Heart left ventricle (tissue), 16 donors: ENCODE results near the gene MED12L. TPM values are rescaled to one million over a fixed set of nuclear protein-coding genes. Genes with fewer than 3 reads are reported as not detected.

Source experiments
- ATAC-seq, 4 donors: fragments of 200-7000 bp; cut with Tn5 transposase; one replicate each; pipeline ENCODE4 v1.9.1; 2020 to 2022; ENCODE audit warnings: moderate library complexity in 4 of 4, mild to moderate bottlenecking in 3 of 4, moderate number of reproducible peaks in 1 of 4
- DNase-seq, 5 donors: peaks; one replicate each; pipeline ENCODE4 v3.0.0-alpha.2; 2020
- H3K27ac ChIP-seq, 12 donors: fragments of 200-600 bp; sonication (generic) in 4 of 12; one replicate each; pipeline versions ENCODE4 v1.5.0 to v1.8.0; 2016 to 2022; ENCODE audit warnings: mild to moderate bottlenecking in 2 of 12
- H3K27me3 ChIP-seq, 9 donors: fragments of 200-600 bp; sonication (generic) in 2 of 9; one replicate each; pipeline versions ENCODE4 v1.5.1 to v1.8.0; 2016 to 2022; ENCODE audit warnings: mild to moderate bottlenecking in 3 of 9
- H3K36me3 ChIP-seq, 9 donors: fragments of 200-600 bp; sonication (generic) in 2 of 9; one replicate each; pipeline versions ENCODE4 v1.5.0 to v1.8.0; 2018 to 2022; ENCODE audit warnings: mild to moderate bottlenecking in 2 of 9
- H3K4me1 ChIP-seq, 12 donors: fragments of 200-600 bp; sonication (generic) in 4 of 12; one replicate each; pipeline versions ENCODE4 v1.5.0 to v1.8.0; 2016 to 2022; ENCODE audit warnings: mild to moderate bottlenecking in 3 of 12
- H3K4me3 ChIP-seq, 12 donors: fragments of 200-600 bp; sonication (generic) in 4 of 12; one replicate each; pipeline versions ENCODE4 v1.5.0 to v1.8.0; 2017 to 2022; ENCODE audit warnings: mild to moderate bottlenecking in 9 of 12, moderate library complexity in 4 of 12
- H3K9me3 ChIP-seq, 12 donors: fragments of 200-600 bp; sonication (generic) in 4 of 12; one replicate each; pipeline versions ENCODE4 v1.5.0 to v1.8.0; 2016 to 2022; ENCODE audit warnings: mild to moderate bottlenecking in 1 of 12
- POLR2A ChIP-seq, 2 donors: fragments of 450-650 bp; IDR thresholded peaks; one replicate each; pipeline ENCODE4 v1.6.1; 2017; ENCODE audit warnings: antibody characterized with exemption in 2 of 2, mild to moderate bottlenecking in 2 of 2, moderate library complexity in 2 of 2
- WGBS, 4 donors: extraction: QIAGEN DNeasy Blood & Tissue Kit in 2 of 4; methylation state at CpG; one replicate each; pipeline versions ENCODE4 v1.1.5 to v1.1.7; 2013 to 2018; 5-methylcytosine and 5-hydroxymethylcytosine counted together
- intact Hi-C, 10 donors: fragments of 100-400 bp; cut with DNase I; formaldehyde crosslinking; loops; one replicate each; pipeline versions ENCODE4 v1.11.1 to v1.14.2; 2022
- polyA plus RNA-seq, 2 donors: library from polyadenylated mRNA; stranded (reverse); fragments of 200-250 nt; gene quantifications; one replicate each; pipeline ENCODE4 v1.2.3, GENCODE V29; 2013
- total RNA-seq, 9 donors: library from RNA; depleted of rRNA in 2 of 9; stranded (reverse); fragments of >200 nt in 2 of 9; fragmentation: NEBNext Ultra II Directional in 3 of 9; extraction: Animal tissue kit (Norgen Biotek cat#: 25700) in 3 of 9; gene quantifications; one replicate each; pipeline versions ENCODE4 v1.1.0 to v1.2.4, GENCODE V29; 2016 to 2023
- TF ChIP-seq, protein P1 (sequence below), 12 donors: fragments of 200-600 bp; sonication (generic) in 4 of 12; IDR thresholded peaks; one replicate each; pipeline versions ENCODE4 v1.5.0 to v1.8.0; 2018 to 2022; ENCODE audit warnings: antibody characterized with exemption in 12 of 12, mild to moderate bottlenecking in 5 of 12
- donor health status: ischemic (EF 13 %, LVEDD 7.1; RV severe dilation, severe dysfunction).
- donor health status: healthy with polysubstance abuse.
- donor health status: DM: no; HTN: yes; CAD: no.
- donor health status: DM: no; HTN: no; CAD: no.
- donor health status: ischemic (EF 25% LVEDD 6.9; RV normal size, moderate dysfunction).
- donor health status: ischemic (EF 25% LVEDD 5.7; RV mildly dilated, moderate dysfunction).
- donor health status: healthy.
- donor health status: DM: yes; HTN: yes; CAD: no.
- donor health status: ischemic (EF 35%, LVEDD 5.7; RV mildly dilated, moderate dysfunction).
- donor health status: nonischemic (EF 11% LVEDD 7.7; RV severe dilation, severe dysfunction).
- donor health status: DM: yes; HTN: yes; CAD: no.
- donor health status: PGD.
- donor health status: ischemic (EF 29% LVEDD 5.4; RV normal size, mild dysfunction).
- donor health status: nonischemic (EF 23%, LVEDD 6.1; RV moderate dilation, normal function).

Gene MED12L
- total and polyA plus RNA-seq, 11 donors = 0.06 to 2.1 (median 0.39) TPM

DNA sequence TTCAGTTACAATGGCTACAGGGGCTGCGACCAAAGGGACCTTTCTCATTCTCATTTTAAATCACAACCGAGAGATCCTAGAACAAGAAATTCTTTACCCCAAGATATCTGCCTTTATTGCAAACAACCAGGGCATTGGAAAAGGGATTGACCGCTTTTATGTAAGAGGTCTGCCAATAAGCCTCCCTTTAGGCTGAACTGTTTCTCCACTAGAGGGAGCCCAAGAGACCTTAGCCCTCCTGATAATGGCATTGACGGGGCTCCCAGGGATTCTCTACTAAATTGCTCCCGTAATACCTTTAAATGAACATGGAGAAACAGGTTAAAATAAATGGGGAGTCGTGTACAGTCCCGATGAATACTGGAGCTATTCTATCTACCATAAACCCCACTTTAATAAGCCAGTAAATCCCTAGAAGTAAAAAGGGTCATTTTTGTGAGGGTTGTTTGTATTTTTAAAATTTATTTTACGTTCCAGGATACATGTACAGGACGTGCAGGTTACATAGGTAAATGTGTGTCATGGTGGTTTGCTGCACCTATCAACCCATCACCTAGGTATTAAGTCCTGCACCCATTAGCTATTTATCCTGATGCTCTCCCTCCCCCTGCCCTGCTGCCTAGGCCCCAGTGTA, 382.9 kb downstream of the MED12L start:
- DNase-seq = peak in 1 of 5 donors; percentile 31
- 45 to 53% (median 50%) methylated on average over 9 of the region's 9 CpGs for WGBS, 4 donors
- TF ChIP-seq POLR2A (IDR thresholded peaks at IDR 0.05) = no peak
- TF ChIP-seq, protein P1, sequence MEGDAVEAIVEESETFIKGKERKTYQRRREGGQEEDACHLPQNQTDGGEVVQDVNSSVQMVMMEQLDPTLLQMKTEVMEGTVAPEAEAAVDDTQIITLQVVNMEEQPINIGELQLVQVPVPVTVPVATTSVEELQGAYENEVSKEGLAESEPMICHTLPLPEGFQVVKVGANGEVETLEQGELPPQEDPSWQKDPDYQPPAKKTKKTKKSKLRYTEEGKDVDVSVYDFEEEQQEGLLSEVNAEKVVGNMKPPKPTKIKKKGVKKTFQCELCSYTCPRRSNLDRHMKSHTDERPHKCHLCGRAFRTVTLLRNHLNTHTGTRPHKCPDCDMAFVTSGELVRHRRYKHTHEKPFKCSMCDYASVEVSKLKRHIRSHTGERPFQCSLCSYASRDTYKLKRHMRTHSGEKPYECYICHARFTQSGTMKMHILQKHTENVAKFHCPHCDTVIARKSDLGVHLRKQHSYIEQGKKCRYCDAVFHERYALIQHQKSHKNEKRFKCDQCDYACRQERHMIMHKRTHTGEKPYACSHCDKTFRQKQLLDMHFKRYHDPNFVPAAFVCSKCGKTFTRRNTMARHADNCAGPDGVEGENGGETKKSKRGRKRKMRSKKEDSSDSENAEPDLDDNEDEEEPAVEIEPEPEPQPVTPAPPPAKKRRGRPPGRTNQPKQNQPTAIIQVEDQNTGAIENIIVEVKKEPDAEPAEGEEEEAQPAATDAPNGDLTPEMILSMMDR (IDR thresholded peaks at IDR 0.05) = peak; percentile 71 to 91 (median 86)

DNA sequence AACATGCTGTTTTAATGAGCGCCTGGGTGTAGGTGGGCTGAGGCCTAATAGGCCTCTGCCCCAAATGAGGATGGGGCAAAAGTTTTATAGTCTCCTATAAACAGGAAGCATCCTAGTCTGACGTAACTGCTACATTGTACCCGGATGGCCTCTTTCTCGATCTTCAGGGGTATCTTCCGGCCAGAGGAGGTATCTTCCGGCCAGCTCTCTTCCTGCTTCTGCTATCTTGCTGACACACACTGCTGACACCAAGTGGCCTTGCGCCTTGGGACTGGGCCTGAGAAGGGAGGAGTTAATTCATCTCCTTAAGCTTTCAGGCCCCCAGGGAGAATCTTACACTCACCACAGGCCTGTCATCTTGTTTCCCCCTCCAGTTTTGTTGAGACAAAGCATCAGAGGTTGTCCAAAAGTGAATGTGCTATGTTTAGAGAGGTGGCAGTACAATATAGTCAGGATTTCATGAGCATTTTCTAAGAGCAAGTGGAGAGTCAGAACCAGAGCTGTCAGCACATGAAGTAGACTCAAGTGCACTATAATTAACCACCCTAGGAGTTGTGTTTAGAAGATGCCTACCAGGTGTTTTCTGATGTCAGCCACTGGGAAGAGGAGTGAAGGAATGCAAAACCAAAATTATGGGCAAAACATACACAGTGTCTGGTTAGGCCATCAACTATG, 391.0 kb downstream of the MED12L start:
- peaks cover 0 to 3% (median 0%) of the 10 kb centered on the region in 12 donors for H3K9me3 ChIP-seq
- DNase-seq = no peak
- no peaks in the 10 kb centered on the region for H3K27me3 ChIP-seq
- no peak overlapping the region for H3K4me3 ChIP-seq
- ATAC-seq = peak in 2 of 4 donors; percentile 28 to 33
- 45 to 54% (median 47%) methylated on average over 7 of the region's 7 CpGs for whole genome bisulfite sequencing, 4 donors
- no peak for TF ChIP-seq POLR2A (IDR thresholded peaks at IDR 0.05)
- TF ChIP-seq, protein P1 (IDR thresholded peaks at IDR 0.05) = no peak
- H3K4me1 ChIP-seq = peaks cover 0 to 10% (median 0%) of the 10 kb centered on the region in 12 donors
- H3K36me3 ChIP-seq = no peaks in the 10 kb centered on the region
- intact Hi-C loops = loop anchor here in 2 of 10 donors (10.0 kb wide), 2 partner anchors 178 to 438 kb away; no protein-coding TSS in a partner anchor
- no peak overlapping the region for H3K27ac ChIP-seq

More for the DNA sequence above, 382.9 kb downstream of the MED12L start:
- no peaks in the 10 kb centered on the region for H3K27me3 ChIP-seq
- peak in 3 of 4 donors; percentile 58 to 76 (median 70) for ATAC-seq
- no peaks in the 10 kb centered on the region for H3K36me3 ChIP-seq
- H3K9me3 ChIP-seq = no peaks in the 10 kb centered on the region
- no peaks in the 10 kb centered on the region for H3K4me1 ChIP-seq
- H3K27ac ChIP-seq = no peak overlapping the region
- intact Hi-C loops = loop anchor here in 5 of 10 donors (5.0 to 10.0 kb wide), 4 partner anchors 366 to 449 kb away; no protein-coding TSS in a partner anchor
- H3K4me3 ChIP-seq = no peak overlapping the region

DNA sequence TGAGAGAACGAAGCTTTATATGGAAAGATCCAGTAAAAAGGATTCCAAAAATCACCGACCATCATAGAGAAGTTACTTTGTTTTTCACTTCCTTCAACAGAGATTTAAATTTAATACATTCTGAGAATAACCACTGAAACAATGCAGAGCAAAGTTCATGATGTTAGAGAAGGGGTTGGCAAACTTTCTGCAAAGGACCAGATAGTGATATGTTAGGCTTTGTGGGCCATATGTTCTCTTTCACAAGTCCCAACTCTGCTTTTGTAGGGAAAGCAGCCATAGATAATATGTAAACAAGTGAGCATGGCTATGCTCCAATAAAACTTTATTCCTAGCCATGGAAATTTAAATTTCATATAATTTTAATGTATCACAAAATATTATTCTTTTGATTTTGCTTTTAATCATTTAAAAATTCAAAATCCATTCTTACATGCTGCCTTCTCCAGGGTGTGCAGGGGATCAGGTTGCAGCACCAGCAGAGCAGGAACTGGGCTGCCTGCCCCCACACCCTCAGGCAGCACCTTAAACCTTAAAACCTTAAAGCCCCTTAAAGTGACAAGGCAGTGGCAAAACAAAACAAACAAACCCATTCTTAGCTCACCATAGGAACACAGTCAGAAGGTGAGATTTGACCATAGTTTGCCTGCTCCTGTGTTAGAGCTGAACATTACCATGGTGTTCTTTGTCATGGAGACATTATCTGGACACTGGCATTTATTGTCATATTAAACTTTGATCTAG, 392.3 kb downstream of the MED12L start:
- 73 to 89% (median 79%) methylated on average over 2 of the region's 2 CpGs for WGBS, 4 donors
- no peak for ATAC-seq
- H3K4me3 ChIP-seq = no peak overlapping the region
- H3K9me3 ChIP-seq = peaks cover 0 to 16% (median 8%) of the 10 kb centered on the region in 12 donors
- no peak for DNase-seq
- intact Hi-C loops = loop anchor here in 2 of 10 donors (10.0 kb wide), 2 partner anchors 177 to 437 kb away; no protein-coding TSS in a partner anchor
- TF ChIP-seq POLR2A (IDR thresholded peaks at IDR 0.05) = no peak
- TF ChIP-seq, protein P1 (IDR thresholded peaks at IDR 0.05) = no peak
- H3K36me3 ChIP-seq = no peaks in the 10 kb centered on the region
- H3K4me1 ChIP-seq = peaks cover 0 to 10% (median 0%) of the 10 kb centered on the region in 12 donors
- no peaks in the 10 kb centered on the region for H3K27me3 ChIP-seq
- no peak overlapping the region for H3K27ac ChIP-seq
